ENCODE results near the gene HIBADH.

HIBADH gene

GRCh38 chr7:27635728-27636127, 27.0 kb downstream of the HIBADH start:
- no peak for DNase-seq (ENCODE audit: low read depth)

DNA sequence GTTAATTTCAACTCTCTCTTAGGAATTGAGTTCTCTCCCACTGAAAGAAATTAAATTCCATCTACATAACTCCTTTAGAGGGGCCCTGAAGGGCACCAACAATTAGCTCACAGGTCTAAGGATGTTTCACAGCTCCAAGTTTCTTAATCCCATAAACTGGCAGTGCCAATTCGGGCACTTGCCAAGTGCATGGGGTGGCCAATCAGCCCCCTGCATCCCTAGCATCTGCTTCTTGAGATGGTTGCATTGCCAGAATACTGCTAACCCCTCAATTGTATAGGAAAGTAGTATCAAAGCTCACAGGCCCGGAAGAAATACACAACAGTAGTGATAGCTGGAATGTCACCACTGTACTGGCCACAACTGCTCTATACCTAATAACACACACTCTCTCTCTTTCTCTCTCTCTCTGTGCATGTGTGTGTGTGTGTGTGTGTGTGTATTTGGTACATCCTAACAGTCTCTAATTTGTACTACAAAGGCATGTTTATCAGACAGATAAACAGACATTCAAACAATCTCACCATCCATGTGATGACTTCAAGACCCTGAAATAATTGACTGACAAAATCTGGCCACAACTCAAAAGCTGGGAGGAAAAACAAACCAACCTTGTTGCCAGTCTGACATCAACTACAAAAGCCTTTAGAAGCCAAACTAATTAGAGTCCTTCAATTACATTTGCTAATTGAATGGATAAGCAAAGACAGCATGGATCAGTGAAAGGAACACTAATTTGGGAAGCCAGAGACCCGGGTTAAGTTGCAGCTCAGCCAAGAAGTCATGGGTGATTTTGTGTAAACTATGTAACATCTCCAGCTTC, 27.8 kb downstream of the HIBADH start:
- no peak for DNase-seq (ENCODE audit: low read depth)

- DNase-seq (ENCODE audit: low read depth) = no peak
These were observed 29.6 kb downstream of the HIBADH start for GRCh38 chr7:27633062-27633461.

GRCh38 chr7:27631391-27631790, 31.3 kb downstream of the HIBADH start:
- DNase-seq (ENCODE audit: low read depth) = no peak

DNA sequence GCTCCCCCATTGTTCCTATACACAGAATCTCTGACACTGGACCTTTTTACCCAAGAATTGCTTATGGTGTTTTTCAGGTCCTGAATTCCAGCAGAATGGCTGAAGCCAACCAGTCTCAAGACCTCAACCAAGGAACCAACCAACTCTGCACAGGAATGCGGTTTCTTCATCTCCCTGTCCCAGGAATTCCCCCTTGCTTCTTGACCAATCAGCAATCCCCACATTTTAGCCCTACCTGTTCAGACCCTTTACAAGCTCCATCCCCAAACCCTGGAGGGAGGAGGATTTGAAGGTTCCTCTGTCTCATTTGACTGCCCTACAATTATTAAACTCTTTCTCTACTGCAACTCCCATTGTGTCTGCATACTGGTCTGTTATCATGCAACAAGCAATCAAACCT, 35.5 kb downstream of the HIBADH start:
- DNase-seq (ENCODE audit: low read depth) = no peak

DNA sequence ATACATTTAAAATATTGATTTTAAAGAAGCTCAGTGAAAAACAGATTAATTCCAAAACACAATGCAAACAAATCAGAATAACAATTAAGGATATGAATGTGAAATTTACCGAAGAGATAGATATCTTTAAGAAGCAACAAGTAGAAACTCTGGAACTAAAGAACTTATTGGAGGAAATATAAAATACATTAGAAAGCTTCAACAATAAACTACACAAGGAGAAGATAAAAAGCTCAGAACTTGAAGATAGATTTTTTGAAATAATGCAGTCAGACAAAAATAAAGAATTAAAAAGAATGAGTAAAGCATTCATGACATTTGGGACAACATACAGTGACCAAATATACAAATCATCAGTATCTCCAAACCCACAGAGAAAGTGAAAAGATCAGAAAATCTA, 43.2 kb downstream of the HIBADH start:
- DNase-seq (ENCODE audit: low read depth) = no peak

- no peak for DNase-seq (ENCODE audit: low read depth)
These were observed 44.9 kb downstream of the HIBADH start for GRCh38 chr7:27617651-27618381.

GRCh38 chr7:27616914-27617548, 45.7 kb downstream of the HIBADH start:
- DNase-seq (ENCODE audit: low read depth) = no peak

- DNase-seq (ENCODE audit: low read depth) = no peak
These were observed 46.5 kb downstream of the HIBADH start for GRCh38 chr7:27616186-27616491.

DNA sequence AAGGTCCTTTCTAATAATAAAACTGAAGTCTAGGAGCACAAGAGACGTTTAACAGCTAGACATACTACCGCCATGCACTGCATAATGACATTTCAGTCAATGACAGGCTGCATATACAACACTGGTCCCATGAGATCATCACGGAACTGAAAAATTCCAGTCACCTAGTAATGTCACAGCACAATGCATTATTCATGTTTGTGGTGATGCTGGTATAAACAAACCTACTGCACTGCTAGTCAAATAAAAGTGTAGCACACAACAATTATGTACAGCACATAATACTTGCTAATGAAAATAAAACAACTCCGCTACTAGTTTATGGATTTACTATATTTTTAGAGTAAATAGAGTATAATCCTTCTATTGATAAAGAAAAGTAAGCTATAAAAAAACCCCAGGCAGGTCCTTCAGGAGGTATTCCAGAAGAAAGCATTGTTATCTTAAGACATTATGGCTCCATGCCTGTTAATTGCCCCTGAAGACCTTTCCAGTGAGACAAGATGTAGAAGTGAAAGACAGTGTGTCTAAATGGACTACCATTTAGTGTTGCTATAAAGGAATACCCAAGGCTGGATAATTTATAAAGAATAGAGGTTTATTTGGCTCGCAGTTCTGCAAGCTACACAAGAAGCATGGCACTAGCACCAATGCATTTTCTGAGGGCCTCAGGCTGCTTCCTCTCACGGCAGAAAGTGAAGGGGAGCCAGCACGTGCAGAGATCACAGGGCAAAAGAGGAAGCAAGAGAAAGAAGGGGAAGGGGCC, 47.1 kb downstream of the HIBADH start:
- no peak for DNase-seq (ENCODE audit: low read depth)

- no peak for DNase-seq (ENCODE audit: low read depth)
These were observed 48.6 kb downstream of the HIBADH start for GRCh38 chr7:27614095-27614494.

GRCh38 chr7:27611059-27611458, 51.6 kb downstream of the HIBADH start:
- no peak for DNase-seq (ENCODE audit: low read depth)

DNA sequence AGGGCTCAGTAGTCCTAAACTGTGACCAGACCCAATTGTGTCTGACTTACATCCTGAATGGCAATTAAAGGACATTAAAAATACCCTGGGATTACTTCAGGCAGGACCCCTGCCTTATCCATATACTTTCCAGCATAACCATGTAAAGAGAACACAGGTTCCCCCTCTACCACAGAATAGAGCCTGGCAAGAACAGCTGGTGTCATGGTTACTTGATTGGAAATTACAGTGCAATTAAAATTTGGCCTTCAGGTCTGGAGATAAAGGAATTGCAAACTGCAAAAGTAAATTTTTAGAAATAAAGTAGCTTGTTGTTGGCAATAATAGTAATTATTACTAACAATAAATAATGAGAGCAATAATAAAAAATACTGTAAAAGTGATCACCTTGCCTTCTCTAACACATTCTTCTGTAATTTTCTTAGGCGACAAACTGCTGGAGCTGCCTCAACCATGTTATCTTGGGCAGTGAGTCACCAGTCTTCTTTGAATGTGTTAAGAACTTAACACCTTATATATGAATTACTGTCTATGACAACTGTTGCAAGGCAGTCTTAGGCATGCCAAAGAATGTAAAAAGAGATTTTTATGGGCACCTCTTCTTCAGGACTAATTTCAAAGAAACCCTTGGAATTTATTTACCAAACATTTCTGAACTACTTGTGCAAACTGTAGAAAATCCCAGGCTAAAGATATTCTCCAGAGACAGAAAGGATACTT, 53.7 kb downstream of the HIBADH start:
- DNase-seq (ENCODE audit: low read depth) = no peak

DNA sequence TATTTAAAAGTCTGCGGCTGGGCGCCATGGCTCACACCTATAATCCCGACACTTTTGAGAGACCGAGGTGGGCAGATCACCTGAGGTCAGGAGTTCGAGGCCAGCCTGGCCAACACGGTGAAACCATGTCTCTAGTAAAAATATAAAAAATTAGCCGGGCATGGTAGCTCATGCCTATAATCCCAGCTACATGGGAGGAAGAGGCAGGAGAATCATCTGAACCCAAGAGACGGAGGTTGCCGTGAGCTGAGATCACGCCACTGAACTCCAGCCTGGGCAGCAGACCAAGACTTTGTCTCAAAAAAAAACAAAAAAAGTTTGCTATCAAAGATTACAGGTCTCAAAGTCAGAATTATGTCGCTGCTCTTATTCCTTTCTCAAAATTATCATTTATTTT, 55.5 kb downstream of the HIBADH start:
- DNase-seq (ENCODE audit: low read depth) = no peak

GRCh38 chr7:27606270-27607209, 56.1 kb downstream of the HIBADH start:
- no peak for DNase-seq (ENCODE audit: low read depth)

- DNase-seq (ENCODE audit: low read depth) = no peak
These were observed 56.9 kb downstream of the HIBADH start for GRCh38 chr7:27605689-27606269.

DNA sequence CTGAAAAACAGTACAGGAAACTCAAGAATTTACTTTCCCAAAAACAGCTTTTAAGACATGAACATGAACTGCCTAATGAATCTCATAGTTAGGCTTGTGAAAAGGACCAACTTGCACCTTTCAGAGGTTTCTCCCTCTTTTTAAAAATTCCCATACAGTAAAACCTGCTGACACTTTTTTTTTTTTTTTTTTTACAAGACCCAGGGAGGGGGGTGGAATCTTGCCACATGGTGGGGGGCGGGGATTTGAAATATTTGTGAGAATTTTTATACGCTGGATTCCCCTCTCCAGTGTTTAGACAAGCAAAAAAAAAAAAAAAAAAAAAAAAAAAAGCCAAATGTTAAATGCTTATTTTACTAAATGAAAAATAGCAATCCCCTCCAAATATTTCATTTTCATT, 57.4 kb downstream of the HIBADH start:
- no peak for DNase-seq (ENCODE audit: low read depth)

- DNase-seq (ENCODE audit: low read depth) = no peak
These were observed 58.9 kb downstream of the HIBADH start for GRCh38 chr7:27603813-27604212.

- no peak for DNase-seq (ENCODE audit: low read depth)
These were observed 59.9 kb downstream of the HIBADH start for GRCh38 chr7:27602766-27603165.

DNA sequence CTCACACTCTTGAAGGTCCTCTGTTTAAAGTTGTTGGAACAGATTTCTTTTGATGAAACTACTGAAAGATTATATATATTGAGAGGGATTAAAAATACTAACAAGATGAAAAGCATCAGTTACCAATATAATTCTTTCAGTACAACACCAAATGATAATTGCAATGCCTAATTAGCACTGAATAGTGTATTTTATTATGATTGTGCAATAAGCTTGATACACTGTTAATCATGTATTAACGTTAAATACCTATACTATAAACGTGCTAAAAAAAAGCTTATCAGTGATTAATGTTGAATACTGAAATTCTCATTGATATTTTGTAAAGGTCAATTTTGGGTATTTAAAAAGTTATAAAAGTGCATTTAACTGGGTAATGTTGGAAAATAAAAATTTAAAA, 61.5 kb downstream of the HIBADH start:
- DNase-seq (ENCODE audit: low read depth) = no peak
